HepG2 (cell line): Measurements from ENCODE around the gene ANO10. TPM values are rescaled to one million over a fixed set of nuclear protein-coding genes. Genes with fewer than 3 reads are reported as not detected.

Experiments used
- ATAC-seq: fragments of 200-7000 bp; cut with Tn5 transposase; 3 replicates; pipeline ENCODE4 v1.9.1; 2020; ENCODE audit warnings: mild to moderate bottlenecking, moderate library complexity
- BruUV-seq: library from RNA; stranded (reverse); fragments of 400-500 nt; replicated peaks from 2 replicates; lab custom pipeline; 2021; lab: Mats Ljungman, UMichigan
- CTCF ChIA-PET: fragments of 300-600 bp; formaldehyde crosslinking; extraction: SDS; loops from one replicate; lab custom pipeline; 2021; ENCODE audit warnings: low total read pairs, inconsistent platforms, low intra/inter-chr PET ratio; lab: Yijun Ruan, JAX
- POLR2A ChIA-PET: fragments of 350-600 bp; sonication (Branson Sonifier 250); formaldehyde crosslinking; loops from one replicate; lab custom pipeline; 2020; ENCODE audit warnings: antibody characterized with exemption, inconsistent platforms; lab: Yijun Ruan, JAX
- DNase-seq: peaks from one replicate; pipeline ENCODE4 v3.0.0-alpha.2; 2015; ENCODE audit warnings: low spot score
- FAIRE-seq: peaks from 3 replicates; lab custom pipeline; 2011; peaks lifted over from hg19 to GRCh38; lab: Jason Lieb, UNC
- H2AFZ ChIP-seq: one replicate; pipeline ENCODE4 v1.6.1; 2011; ENCODE audit warnings: low read length, inconsistent platforms
- H3K27ac ChIP-seq: fragments of 300-600 bp; 3 replicates; pipeline ENCODE4 v1.8.0; 2011; ENCODE audit warnings: mixed run types, mild to moderate bottlenecking, mixed read lengths, low read length, inconsistent platforms; ENCODE audit not compliant: insufficient read depth; ENCODE audit errors: extremely low read length
- H3K27me3 ChIP-seq, 2 experiments: fragments of 200-600 bp in 1 of 2; 2 replicates in 1 of 2; 3 replicates in 1 of 2; pipeline versions ENCODE4 v1.6.0 to v1.8.0; 2011; ENCODE audit warnings: low read length in 2 of 2, mild to moderate bottlenecking in 2 of 2, moderate library complexity in 2 of 2, inconsistent platforms in 1 of 2; ENCODE audit not compliant: insufficient read depth in 2 of 2, control insufficient read depth in 1 of 2
- H3K36me3 ChIP-seq, 2 experiments: fragments of 200-600 bp in 1 of 2; replicated peaks in 1 of 2; 2 replicates in 1 of 2; 3 replicates in 1 of 2; pipeline versions ENCODE4 v1.5.1 to v1.8.0; 2011; ENCODE audit warnings: low read length in 2 of 2, inconsistent platforms in 1 of 2; ENCODE audit not compliant: insufficient read depth in 2 of 2, control insufficient read depth in 1 of 2
- H3K4me1 ChIP-seq: 2 replicates; pipeline ENCODE4 v1.5.1; 2012; ENCODE audit warnings: low read length, inconsistent platforms; ENCODE audit not compliant: insufficient read depth
- H3K4me2 ChIP-seq: 2 replicates; pipeline ENCODE4 v1.6.0; 2011; ENCODE audit warnings: low read depth, low read length, inconsistent platforms
- H3K4me3 ChIP-seq, 3 experiments: fragments of 200-600 bp in 1 of 3; sonication (generic), shearing (Covaris generic) in 1 of 3; replicated peaks in 1 of 3; 2 replicates each; pipeline ENCODE4 v1.5.1; 2011 to 2016; ENCODE audit warnings: low read length in 3 of 3, inconsistent platforms in 2 of 3, low read depth in 2 of 3, mild to moderate bottlenecking in 2 of 3, control low read depth in 1 of 3, mixed read lengths in 1 of 3; ENCODE audit not compliant: insufficient read depth in 1 of 3
- H3K79me2 ChIP-seq: one replicate; pipeline ENCODE4 v1.6.1; 2011; ENCODE audit warnings: low read length, inconsistent platforms; ENCODE audit not compliant: insufficient read depth
- H3K9ac ChIP-seq: 2 replicates; pipeline ENCODE4 v1.6.0; 2011; ENCODE audit warnings: mild to moderate bottlenecking, low read depth, low read length, inconsistent platforms; ENCODE audit not compliant: insufficient read depth
- H3K9me3 ChIP-seq: 2 replicates; pipeline ENCODE4 v1.5.1; 2012; ENCODE audit warnings: mild to moderate bottlenecking, low read length
- H4K20me1 ChIP-seq: 2 replicates; pipeline ENCODE4 v1.6.0; 2011; ENCODE audit warnings: inconsistent platforms, mild to moderate bottlenecking, low read length, moderate library complexity; ENCODE audit not compliant: insufficient read depth
- BCL3 ChIP-seq: sonication (generic); formaldehyde crosslinking; IDR thresholded peaks from 2 replicates; pipeline ENCODE4 v1.5.1; 2020; ENCODE audit warnings: mild to moderate bottlenecking, missing genetic modification reagents, moderate library complexity
- TFDP1 ChIP-seq: IDR thresholded peaks from 2 replicates; pipeline ENCODE4 v1.6.1; 2016; ENCODE audit warnings: missing compliant biosample characterization, missing genetic modification reagents, borderline replicate concordance
- ZNF10 ChIP-seq: sonication (generic); formaldehyde crosslinking; IDR thresholded peaks from 2 replicates; pipeline ENCODE4 v1.4.0; 2020; ENCODE audit warnings: mild to moderate bottlenecking, low read depth, missing genetic modification reagents, borderline replicate concordance
- ZNF687 ChIP-seq: sonication (generic); formaldehyde crosslinking; IDR thresholded peaks from 2 replicates; pipeline ENCODE4 v1.5.1; 2020; ENCODE audit warnings: mild to moderate bottlenecking, missing genetic modification reagents, moderate library complexity
- WGBS: methylation state at CpG from one replicate; pipeline ENCODE4 v1.1.6; 2017; ENCODE audit warnings: low lambda C conversion rate; 5-methylcytosine and 5-hydroxymethylcytosine counted together
- in situ Hi-C: cut with HindIII; loops from 2 replicates; pipeline ENCODE4 v1.10.0; 2017; ENCODE audit warnings: low pct_unique_long_range_greater_than_20kb; ENCODE audit not compliant: extremely low pct_ligation_motif_present
- intact Hi-C: fragments of 100-400 bp; cut with micrococcal nuclease; formaldehyde crosslinking; loops from one replicate; pipeline ENCODE4 v1.10.0; 2022; ENCODE audit not compliant: unreplicated experiment
- polyA plus RNA-seq, 8 experiments: library from polyadenylated mRNA; depleted of rRNA in 3 of 8; stranded (reverse) in 7 of 8; unstranded in 1 of 8; fragments of >200 nt; fragmentation: Illumina TruSeq in 4 of 8; extraction: Trizol in 4 of 8; gene quantifications; 2 replicates each; pipeline versions ENCODE4 v1.2.1 to v1.2.3, GENCODE V29; 2011 to 2016; ENCODE audit warnings: low read depth in 4 of 8, missing spikeins in 1 of 8, mixed read lengths in 1 of 8; ENCODE audit not compliant: insufficient read depth in 1 of 8
- total RNA-seq, 5 experiments: library from RNA; depleted of rRNA; stranded (reverse); fragments of >200 nt; fragmentation: Illumina TruSeq; extraction: Trizol; gene quantifications; 2 replicates each; pipeline ENCODE4 v1.2.3, GENCODE V29; 2016; ENCODE audit warnings: low read depth in 1 of 5

The ANO10 gene
- total and polyA plus RNA-seq, 2 of the 13 experiments (the other 11 are each of a cell fraction or from before 2014, with no cell fraction given) = 10.4 to 13.1 TPM

- BruUV-seq = no TSS peak
- TF ChIP-seq ZNF687 (CRISPR knock-in tag) = no peak
- no peak for TF ChIP-seq ZNF10
- no peak for TF ChIP-seq TFDP1 (CRISPR knock-in tag)
- TF ChIP-seq BCL3 (CRISPR knock-in tag) = no peak
- H3K36me3 ChIP-seq = no peaks in the 10 kb centered on the region
- no peak overlapping the region for H3K4me2 ChIP-seq
- no peak for DNase-seq
- WGBS = 98% methylated on average over 4 of the region's 4 CpGs
- no peaks in the 10 kb centered on the region for H3K27me3 ChIP-seq
- H3K27ac ChIP-seq = no peak overlapping the region
- no peak overlapping the region for H3K9ac ChIP-seq
- H3K9me3 ChIP-seq = peaks cover 8% of the 10 kb centered on the region
- H4K20me1 ChIP-seq = no peaks in the 10 kb centered on the region
- CTCF ChIA-PET = no interaction called here
- H3K4me3 ChIP-seq = no peak overlapping the region
- H3K4me1 ChIP-seq = peaks cover 13% of the 10 kb centered on the region; the same call in 1 of the 2 replicates
- no peak for FAIRE-seq
- in situ Hi-C loops (no loop called here), intact Hi-C loops (loop anchor here (10.0 kb wide), 1 partner anchor 679 kb away; no protein-coding TSS in a partner anchor)
- POLR2A ChIA-PET = no interaction called here
- H3K79me2 ChIP-seq = no peaks in the 10 kb centered on the region
- no peak for ATAC-seq
- no peak overlapping the region for H2AFZ ChIP-seq
Observed at GRCh38 chr3:43525941-43526607, 95.7 kb downstream of the ANO10 start.
